GM18907 (cell line): ENCODE results near the gene PRB3.

ENCODE experiments used
- ATAC-seq: cut with Tn5 transposase; IDR thresholded peaks from one replicate; pipeline ENCODE4 v1.9.1; 2021; ENCODE audit warnings: mild to moderate bottlenecking, moderate library complexity; ENCODE audit not compliant: unreplicated experiment

The PRB3 gene

GRCh38 chr12:11269607-11270006 lies at the start of gene PRB3:
Gene PRB3 (minus strand): TSS chr12:11269707. CDS start chr12:11269669, 38 bp downstream.
- no peak for ATAC-seq

- no peak for ATAC-seq
Observed at GRCh38 chr12:11310336-11310735, 40.8 kb upstream of the PRB3 start, which contains the start of gene PRB4. Gene PRB4 (minus strand): TSS chr12:11310436. CDS start chr12:11310398, 38 bp downstream.

GRCh38 chr12:11307143-11307542 lies 37.6 kb upstream of the PRB3 start:
- ATAC-seq, result no peak

- ATAC-seq, result no peak
Observed at GRCh38 chr12:11273449-11273848, 3.9 kb upstream of the PRB3 start.

GRCh38 chr12:11264501-11264900 lies 5.0 kb downstream of the PRB3 start:
- no peak for ATAC-seq

- ATAC-seq, result no peak
Observed at GRCh38 chr12:11246489-11246888, 23.0 kb downstream of the PRB3 start.

- ATAC-seq, result no peak
Observed at GRCh38 chr12:11242656-11243055, 26.9 kb downstream of the PRB3 start.

- ATAC-seq, result no peak
Observed at GRCh38 chr12:11240348-11240930, 29.1 kb downstream of the PRB3 start.

GRCh38 chr12:11238275-11238674 lies 31.2 kb downstream of the PRB3 start:
- no peak for ATAC-seq

GRCh38 chr12:11233532-11233931 lies 36.0 kb downstream of the PRB3 start:
- ATAC-seq, result no peak

- no peak for ATAC-seq
Observed at GRCh38 chr12:11228296-11228879, 41.1 kb downstream of the PRB3 start.

- no peak for ATAC-seq
Observed at GRCh38 chr12:11227373-11227772, 42.1 kb downstream of the PRB3 start.
